ENCODE results near the gene GPR137. TPM values are rescaled to one million over a fixed set of nuclear protein-coding genes. Genes with fewer than 3 reads are reported as not detected.

The GPR137 gene
- total RNA-seq, 1 experiment from 2014 or later = 24.4 TPM

GRCh38 chr11:64292460-64293254, 7.0 kb downstream of the GPR137 start:
- H4K20me1 ChIP-seq (ENCODE audit: insufficient read depth) = no peaks in the 10 kb centered on the region
- no peak overlapping the region for H3K27ac ChIP-seq (ENCODE audit: low read depth, low read length)
- RAD21 ChIA-PET (ENCODE audit: low non-redundant PET in 1 of 2, low total read pairs in 2 of 2, uncharacterized antibody in 2 of 2, unreplicated experiment in 2 of 2) = no interaction called here
- TF ChIP-seq MAX (IDR thresholded peaks at IDR 0.05) (no peak), CEBPB (IDR thresholded peaks at IDR 0.05; ENCODE audit: low read depth) (no peak), POLR2A (IDR thresholded peaks at IDR 0.05; ENCODE audit: borderline replicate concordance, extremely low read depth, insufficient read depth, insufficient read length) (no peak), POLR2AphosphoS5 (IDR thresholded peaks at IDR 0.05; ENCODE audit: low read depth, low read length) (no peak), SP1 (IDR thresholded peaks at IDR 0.05; ENCODE audit: low read depth) (no peak), YY1 (IDR thresholded peaks at IDR 0.05; ENCODE audit: extremely low read depth, insufficient replicate concordance, low read depth, low read length) (no peak), RAD21 (IDR thresholded peaks at IDR 0.05; ENCODE audit: low read depth) (no peak), CBX3 (IDR thresholded peaks at IDR 0.05; ENCODE audit: low read depth) (no peak), JUND (IDR thresholded peaks at IDR 0.05) (no peak), FOSL1 (IDR thresholded peaks at IDR 0.05; ENCODE audit: low read depth) (no peak), EZH2 (IDR thresholded peaks at IDR 0.05) (no peak), EZH2phosphoT487 (IDR thresholded peaks at IDR 0.05; ENCODE audit: borderline replicate concordance) (no peak), ATF3 (IDR thresholded peaks at IDR 0.05) (no peak), ZNF274 (IDR thresholded peaks at IDR 0.05; ENCODE audit: low read depth, low read length) (no peak), ZBTB33 (IDR thresholded peaks at IDR 0.05; ENCODE audit: extremely low read depth, insufficient replicate concordance, low read length) (no peak)
- TF ChIP-seq, protein P1, sequence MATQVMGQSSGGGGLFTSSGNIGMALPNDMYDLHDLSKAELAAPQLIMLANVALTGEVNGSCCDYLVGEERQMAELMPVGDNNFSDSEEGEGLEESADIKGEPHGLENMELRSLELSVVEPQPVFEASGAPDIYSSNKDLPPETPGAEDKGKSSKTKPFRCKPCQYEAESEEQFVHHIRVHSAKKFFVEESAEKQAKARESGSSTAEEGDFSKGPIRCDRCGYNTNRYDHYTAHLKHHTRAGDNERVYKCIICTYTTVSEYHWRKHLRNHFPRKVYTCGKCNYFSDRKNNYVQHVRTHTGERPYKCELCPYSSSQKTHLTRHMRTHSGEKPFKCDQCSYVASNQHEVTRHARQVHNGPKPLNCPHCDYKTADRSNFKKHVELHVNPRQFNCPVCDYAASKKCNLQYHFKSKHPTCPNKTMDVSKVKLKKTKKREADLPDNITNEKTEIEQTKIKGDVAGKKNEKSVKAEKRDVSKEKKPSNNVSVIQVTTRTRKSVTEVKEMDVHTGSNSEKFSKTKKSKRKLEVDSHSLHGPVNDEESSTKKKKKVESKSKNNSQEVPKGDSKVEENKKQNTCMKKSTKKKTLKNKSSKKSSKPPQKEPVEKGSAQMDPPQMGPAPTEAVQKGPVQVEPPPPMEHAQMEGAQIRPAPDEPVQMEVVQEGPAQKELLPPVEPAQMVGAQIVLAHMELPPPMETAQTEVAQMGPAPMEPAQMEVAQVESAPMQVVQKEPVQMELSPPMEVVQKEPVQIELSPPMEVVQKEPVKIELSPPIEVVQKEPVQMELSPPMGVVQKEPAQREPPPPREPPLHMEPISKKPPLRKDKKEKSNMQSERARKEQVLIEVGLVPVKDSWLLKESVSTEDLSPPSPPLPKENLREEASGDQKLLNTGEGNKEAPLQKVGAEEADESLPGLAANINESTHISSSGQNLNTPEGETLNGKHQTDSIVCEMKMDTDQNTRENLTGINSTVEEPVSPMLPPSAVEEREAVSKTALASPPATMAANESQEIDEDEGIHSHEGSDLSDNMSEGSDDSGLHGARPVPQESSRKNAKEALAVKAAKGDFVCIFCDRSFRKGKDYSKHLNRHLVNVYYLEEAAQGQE (IDR thresholded peaks at IDR 0.05; ENCODE audit: low read depth) = no peak
- TF ChIP-seq, protein P2, sequence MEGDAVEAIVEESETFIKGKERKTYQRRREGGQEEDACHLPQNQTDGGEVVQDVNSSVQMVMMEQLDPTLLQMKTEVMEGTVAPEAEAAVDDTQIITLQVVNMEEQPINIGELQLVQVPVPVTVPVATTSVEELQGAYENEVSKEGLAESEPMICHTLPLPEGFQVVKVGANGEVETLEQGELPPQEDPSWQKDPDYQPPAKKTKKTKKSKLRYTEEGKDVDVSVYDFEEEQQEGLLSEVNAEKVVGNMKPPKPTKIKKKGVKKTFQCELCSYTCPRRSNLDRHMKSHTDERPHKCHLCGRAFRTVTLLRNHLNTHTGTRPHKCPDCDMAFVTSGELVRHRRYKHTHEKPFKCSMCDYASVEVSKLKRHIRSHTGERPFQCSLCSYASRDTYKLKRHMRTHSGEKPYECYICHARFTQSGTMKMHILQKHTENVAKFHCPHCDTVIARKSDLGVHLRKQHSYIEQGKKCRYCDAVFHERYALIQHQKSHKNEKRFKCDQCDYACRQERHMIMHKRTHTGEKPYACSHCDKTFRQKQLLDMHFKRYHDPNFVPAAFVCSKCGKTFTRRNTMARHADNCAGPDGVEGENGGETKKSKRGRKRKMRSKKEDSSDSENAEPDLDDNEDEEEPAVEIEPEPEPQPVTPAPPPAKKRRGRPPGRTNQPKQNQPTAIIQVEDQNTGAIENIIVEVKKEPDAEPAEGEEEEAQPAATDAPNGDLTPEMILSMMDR (IDR thresholded peaks at IDR 0.05 in 2 of 3, conservative IDR thresholded peaks at IDR 0.05 in 1 of 3; ENCODE audit: borderline replicate concordance in 1 of 3, insufficient read depth in 1 of 3, low read depth in 2 of 3, low read length in 2 of 3) = no peak
- H3K9me2 ChIP-seq (ENCODE audit: insufficient read depth) = no peaks in the 10 kb centered on the region
- no peak overlapping the region for H3K4me2 ChIP-seq (ENCODE audit: low read length)
- no peaks in the 10 kb centered on the region for H3K9me3 ChIP-seq (ENCODE audit: control insufficient read depth in 1 of 2, insufficient read depth in 1 of 2, low read depth in 1 of 2, low read length in 2 of 2)
- CTCF ChIA-PET = interaction anchor here (1.7 kb wide), 1 partner anchor 12 kb away, joined by 4 read pairs; the partner anchor contains the start of gene ESRRA
- POLR2A ChIA-PET = no interaction called here
- DNase-seq (ENCODE audit: low read depth, low spot score) (no peak), ATAC-seq (no peak)
- H2AFZ ChIP-seq (ENCODE audit: low read depth, low read length, poor library complexity, severe bottlenecking) = no peak overlapping the region
- no peaks in the 10 kb centered on the region for H3K27me3 ChIP-seq (ENCODE audit: insufficient read depth, low read length)
- H3K4me3 ChIP-seq (replicated peaks in 1 of 2; ENCODE audit: low read depth in 1 of 2, low read length in 2 of 2) = no peak overlapping the region
- H3K36me3 ChIP-seq (ENCODE audit: control insufficient read depth in 1 of 2, insufficient read depth in 2 of 2, low read length in 2 of 2) = no peaks in the 10 kb centered on the region
- H3K9ac ChIP-seq (ENCODE audit: low read length) = no peak overlapping the region
- intact Hi-C loops (cut with micrococcal nuclease) = no loop called here
- no peaks in the 10 kb centered on the region for H3K79me2 ChIP-seq (ENCODE audit: insufficient read depth, low read length)
- BruUV-seq (replicated peaks) = no TSS peak
- peaks cover 0 to 8% of the 10 kb centered on the region in 2 experiments; a peak in 2 of 4 replicates for H3K4me1 ChIP-seq (ENCODE audit: control insufficient read depth in 1 of 2, insufficient read depth in 2 of 2, low read length in 2 of 2)

All from HCT116 (cell line).